Measurements from ENCODE around the gene ZC3H18.

GRCh38 chr16:88577166-88577565, 7.0 kb downstream of the ZC3H18 start:
- TF ChIP-seq CTCF (IDR thresholded peaks at IDR 0.05) (no peak), POLR2AphosphoS5 (IDR thresholded peaks at IDR 0.05) (no peak), POLR2A (IDR thresholded peaks at IDR 0.05) (no peak)
